GM23338 (cell line): ENCODE results near the gene PAQR5.

Experiments used
- CTCF ChIP-seq, 2 experiments: fragments of 200-600 bp in 1 of 2; sonication (generic) in 1 of 2; conservative IDR thresholded peaks; 2 replicates each; pipeline versions ENCODE4 v1.5.1 to v1.6.1; 2016 to 2017; ENCODE audit warnings: antibody characterized with exemption in 2 of 2, low read depth in 2 of 2, mild to moderate bottlenecking in 2 of 2, moderate library complexity in 1 of 2
- EZH2 ChIP-seq: fragments of 200-600 bp; sonication (generic); IDR thresholded peaks from one replicate; pipeline ENCODE4 v1.8.0; 2017; ENCODE audit warnings: antibody characterized with exemption, mild to moderate bottlenecking, low read depth; ENCODE audit not compliant: unreplicated experiment
- EZH2phosphoT487 ChIP-seq: fragments of 200-600 bp; sonication (generic); IDR thresholded peaks from one replicate; pipeline ENCODE4 v1.8.1; 2018; ENCODE audit warnings: antibody characterized with exemption; ENCODE audit not compliant: unreplicated experiment
- POLR2AphosphoS5 ChIP-seq: IDR thresholded peaks from 2 replicates; pipeline ENCODE4 v1.6.1; 2016; ENCODE audit warnings: antibody characterized with exemption, low read depth
- REST ChIP-seq: IDR thresholded peaks from one replicate; pipeline ENCODE4 v1.6.1; 2018; ENCODE audit warnings: antibody characterized with exemption; ENCODE audit not compliant: unreplicated experiment
- ZNF331 ChIP-seq: fragments of 250-450 bp; sonication (Bioruptor Pico); IDR thresholded peaks from 2 replicates; pipeline ENCODE4 v1.5.0; 2020; ENCODE audit warnings: low read depth, mild to moderate bottlenecking, moderate library complexity
- TF ChIP-seq, protein P1 (sequence below): IDR thresholded peaks from 2 replicates; pipeline ENCODE4 v1.6.1; 2016; ENCODE audit warnings: antibody characterized with exemption

GRCh38 chr15:69424001-69424400 is 125.3 kb downstream of the PAQR5 start:
- TF ChIP-seq CTCF (conservative IDR thresholded peaks at IDR 0.05; ENCODE audit: low read depth in 2 of 2) (no peak), POLR2AphosphoS5 (no peak), EZH2 (no peak), EZH2phosphoT487 (no peak), REST (no peak), ZNF331 (CRISPR knock-in tag) (no peak)
- TF ChIP-seq, protein P1, sequence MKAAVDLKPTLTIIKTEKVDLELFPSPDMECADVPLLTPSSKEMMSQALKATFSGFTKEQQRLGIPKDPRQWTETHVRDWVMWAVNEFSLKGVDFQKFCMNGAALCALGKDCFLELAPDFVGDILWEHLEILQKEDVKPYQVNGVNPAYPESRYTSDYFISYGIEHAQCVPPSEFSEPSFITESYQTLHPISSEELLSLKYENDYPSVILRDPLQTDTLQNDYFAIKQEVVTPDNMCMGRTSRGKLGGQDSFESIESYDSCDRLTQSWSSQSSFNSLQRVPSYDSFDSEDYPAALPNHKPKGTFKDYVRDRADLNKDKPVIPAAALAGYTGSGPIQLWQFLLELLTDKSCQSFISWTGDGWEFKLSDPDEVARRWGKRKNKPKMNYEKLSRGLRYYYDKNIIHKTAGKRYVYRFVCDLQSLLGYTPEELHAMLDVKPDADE = no peak
